SK-N-SH (cell line): Measurements from ENCODE around the gene COL12A1.

Experiments
- CHD2 ChIP-seq: fragments of 150-350 bp; IDR thresholded peaks from 2 replicates; pipeline ENCODE4 v1.6.1; 2018; ENCODE audit warnings: low read length; ENCODE audit not compliant: partially characterized antibody
- CTCF ChIP-seq: fragments of 200-600 bp; sonication (generic); IDR thresholded peaks from 2 replicates; pipeline ENCODE4 v1.6.1; 2017; ENCODE audit warnings: antibody characterized with exemption, mild to moderate bottlenecking, moderate library complexity
- EP300 ChIP-seq, 2 experiments: IDR thresholded peaks; 2 replicates each; pipeline versions ENCODE4 v1.4.0 to v1.6.1; 2012; ENCODE audit warnings: borderline replicate concordance in 1 of 2, low read depth in 1 of 2, low read length in 1 of 2
- EZH2phosphoT487 ChIP-seq: fragments of 200-600 bp; sonication (generic); IDR thresholded peaks from 2 replicates; pipeline ENCODE4 v1.6.1; 2017; ENCODE audit warnings: low read depth, mixed run types, mild to moderate bottlenecking, antibody characterized with exemption, moderate library complexity, borderline replicate concordance
- NRF1 ChIP-seq: IDR thresholded peaks from 2 replicates; pipeline ENCODE4 v1.6.1; 2012; ENCODE audit warnings: low read depth, mild to moderate bottlenecking, low read length
- POLR2AphosphoS5 ChIP-seq: IDR thresholded peaks from 2 replicates; pipeline ENCODE4 v1.6.1; 2012; ENCODE audit warnings: low read depth, low read length
- RAD21 ChIP-seq: IDR thresholded peaks from 2 replicates; pipeline ENCODE4 v1.6.1; 2012; ENCODE audit warnings: mild to moderate bottlenecking, low read length
- SIN3A ChIP-seq: IDR thresholded peaks from 2 replicates; pipeline ENCODE4 v1.6.1; 2012; ENCODE audit warnings: low read depth, mild to moderate bottlenecking, low read length, moderate library complexity, borderline replicate concordance
- USF1 ChIP-seq: IDR thresholded peaks from 2 replicates; pipeline ENCODE4 v1.4.0; 2012; ENCODE audit warnings: low read depth, borderline replicate concordance
- USF2 ChIP-seq: fragments of 150-350 bp; IDR thresholded peaks from 2 replicates; pipeline ENCODE4 v1.6.1; 2017; ENCODE audit warnings: antibody characterized with exemption, low read length, low read depth, borderline replicate concordance

GRCh38 chr6:75118925-75119515, 86.8 kb downstream of the COL12A1 start:
- TF ChIP-seq CTCF: no peak
- no peak for TF ChIP-seq SIN3A
- TF ChIP-seq POLR2AphosphoS5: no peak
- TF ChIP-seq USF1: no peak
- TF ChIP-seq EP300 (IDR thresholded peaks at IDR 0.05; ENCODE audit: borderline replicate concordance in 1 of 2, low read depth in 1 of 2, low read length in 1 of 2): no peak
- no peak for TF ChIP-seq RAD21
- TF ChIP-seq NRF1: no peak
- no peak for TF ChIP-seq USF2
- no peak for TF ChIP-seq EZH2phosphoT487
- no peak for TF ChIP-seq CHD2
